Hematopoietic multipotent progenitor cell treated with erythropoietin and hydrocortisone succinate and interleukin-3 and kit ligand, for 4 days (in vitro differentiated cells): ENCODE measurements around the gene TMEM35B.
"Not testable (repeated sequence)": the region's sequence is repeated elsewhere in the genome, so short reads cannot be mapped to it uniquely, and the experiment has no call there.

ENCODE experiments used
- DNase-seq: peaks from one replicate; pipeline ENCODE4 v3.0.0-alpha.2; 2015

TMEM35B gene

GRCh38 chr1:34984793-34985608 lies at the start of gene TMEM35B:
Gene TMEM35B, minus strand, starts transcription at chr1:34985347. Its CDS starts 42 bp downstream, at chr1:34985305.
- DNase-seq: peak; percentile 86

GRCh38 chr1:35033346-35033745 lies 48.2 kb upstream of the TMEM35B start:
- no peak for DNase-seq

GRCh38 chr1:35032384-35032739 lies 47.2 kb upstream of the TMEM35B start:
- no peak for DNase-seq

GRCh38 chr1:35030756-35031446 lies 45.8 kb upstream of the TMEM35B start:
- peak; percentile 65 for DNase-seq

GRCh38 chr1:35030338-35030737 lies 45.2 kb upstream of the TMEM35B start:
- peak; percentile 26 for DNase-seq

- peak; percentile 3 for DNase-seq
These were observed 44.6 kb upstream of the TMEM35B start for GRCh38 chr1:35029761-35030160.

- no peak for DNase-seq
These were observed 31.3 kb upstream of the TMEM35B start for GRCh38 chr1:35016406-35016805.

GRCh38 chr1:35014486-35014885 lies 29.3 kb upstream of the TMEM35B start:
- DNase-seq: no peak

GRCh38 chr1:35005711-35006110 lies 20.6 kb upstream of the TMEM35B start:
- no peak for DNase-seq

GRCh38 chr1:35001743-35002142 lies 16.6 kb upstream of the TMEM35B start:
- DNase-seq: no peak

- DNase-seq: no peak
These were observed 9.7 kb upstream of the TMEM35B start for GRCh38 chr1:34994878-34995277.

- no peak for DNase-seq
These were observed 3.4 kb upstream of the TMEM35B start for GRCh38 chr1:34988581-34988980.

- DNase-seq: no peak
These were observed 3.0 kb upstream of the TMEM35B start for GRCh38 chr1:34988147-34988546.

GRCh38 chr1:34987018-34987417 lies 1.9 kb upstream of the TMEM35B start:
- DNase-seq: no peak

- DNase-seq: not testable (repeated sequence)
These were observed 410 bp upstream of the TMEM35B start for GRCh38 chr1:34985609-34985904.

- peak; percentile 52 for DNase-seq
These were observed 733 bp downstream of the TMEM35B start for GRCh38 chr1:34984435-34984792.

- DNase-seq: no peak
These were observed 1.3 kb downstream of the TMEM35B start for GRCh38 chr1:34983700-34984355.

- no peak for DNase-seq
These were observed 2.2 kb downstream of the TMEM35B start for GRCh38 chr1:34982820-34983376.

GRCh38 chr1:34980715-34981114 lies 4.4 kb downstream of the TMEM35B start:
- DNase-seq: no peak

GRCh38 chr1:34978921-34979320 lies 6.2 kb downstream of the TMEM35B start:
- DNase-seq: no peak

- DNase-seq: no peak
These were observed 7.3 kb downstream of the TMEM35B start for GRCh38 chr1:34977858-34978257.

GRCh38 chr1:34977210-34977471 lies 8.0 kb downstream of the TMEM35B start:
- no peak for DNase-seq

- DNase-seq: no peak
These were observed 8.6 kb downstream of the TMEM35B start for GRCh38 chr1:34976384-34977209.
